ENCODE data around the gene JAK2.
"Not testable (repeated sequence)": the region's sequence is repeated elsewhere in the genome, so short reads cannot be mapped to it uniquely, and the experiment has no call there.

Gene JAK2

DNA sequence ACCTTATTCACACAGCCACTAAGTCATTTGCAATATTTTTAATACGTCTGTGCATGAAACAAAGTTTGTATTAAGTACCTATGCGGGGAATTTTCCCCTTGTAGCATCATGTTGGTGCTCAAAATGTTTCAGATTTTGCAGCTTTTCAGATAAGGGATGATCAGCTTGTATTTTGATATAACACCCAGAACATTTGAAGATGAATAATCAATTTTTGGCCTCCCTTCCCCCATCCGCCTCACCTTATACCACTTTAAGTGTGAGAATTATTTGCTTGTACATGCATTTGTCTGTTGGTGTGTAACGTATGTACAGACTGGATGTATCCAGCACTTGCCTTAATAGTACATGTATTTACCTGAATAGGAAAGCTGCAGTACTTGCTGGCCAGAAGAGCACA lies 1.7 kb downstream of the JAK2 start:
- Mint-ChIP-seq H3K27ac (peak overlapping the region; percentile 1), H3K4me1 (ENCODE audit: low read depth) (peaks cover 30% of the 10 kb centered on the region), H3K9me3 (peaks cover 3% of the 10 kb centered on the region), H3K36me3 (ENCODE audit: low read depth) (peaks cover 25% of the 10 kb centered on the region), H3K4me3 (no peak overlapping the region), H3K27me3 (ENCODE audit: low read depth) (no peaks in the 10 kb centered on the region)
- DNase-seq (ENCODE audit: low spot score) = no peak

DNA sequence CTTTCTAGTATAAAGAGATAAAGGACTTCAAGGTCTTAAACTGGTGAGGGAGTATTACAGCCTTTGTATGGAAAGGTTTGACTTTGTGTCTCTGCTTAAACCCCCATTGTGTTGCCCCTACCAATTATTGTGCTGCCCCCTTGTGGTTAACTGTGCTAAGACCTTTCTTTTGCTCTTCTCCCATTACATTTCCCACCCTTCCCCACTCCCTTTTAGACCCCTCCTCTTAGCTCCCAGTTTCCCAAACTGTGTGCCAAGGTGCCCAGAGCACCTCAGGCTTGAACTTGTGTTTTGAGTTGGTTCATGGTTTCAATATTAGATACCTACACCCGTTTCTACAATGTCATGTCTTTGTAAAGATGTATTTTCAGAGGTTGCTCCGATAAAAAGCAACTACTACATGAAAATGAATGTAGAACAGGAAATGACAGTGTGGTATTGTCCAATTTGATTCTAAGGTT lies 2.9 kb downstream of the JAK2 start:
- peaks cover 28% of the 10 kb centered on the region for H3K4me1 Mint-ChIP-seq (ENCODE audit: low read depth)
- H3K27me3 Mint-ChIP-seq (ENCODE audit: low read depth) = no peaks in the 10 kb centered on the region
- H3K36me3 Mint-ChIP-seq (ENCODE audit: low read depth) = peaks cover 35% of the 10 kb centered on the region
- DNase-seq (ENCODE audit: low spot score) = peak; percentile 44
- no peak overlapping the region for H3K27ac Mint-ChIP-seq
- H3K4me3 Mint-ChIP-seq = no peak overlapping the region
- peaks cover 15% of the 10 kb centered on the region for H3K9me3 Mint-ChIP-seq

DNA sequence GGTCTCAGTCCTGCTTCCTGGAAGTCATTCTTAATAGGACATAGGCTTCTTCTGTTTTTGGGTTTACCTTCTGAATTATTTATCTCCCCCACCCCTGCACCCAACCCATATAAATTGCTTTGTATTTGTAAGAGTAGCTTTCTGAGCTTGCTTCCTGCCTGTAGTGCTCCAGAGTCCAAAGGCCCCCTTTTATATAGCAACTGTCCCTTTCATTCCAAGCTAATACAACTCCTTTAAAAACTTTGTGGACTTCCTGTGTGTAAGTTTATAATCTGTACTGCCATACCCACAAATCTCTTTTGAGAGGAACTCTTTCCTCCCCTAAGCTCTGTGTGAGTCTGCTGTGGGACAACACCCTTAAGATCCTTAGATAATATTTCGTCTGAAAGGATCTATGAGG lies 7.8 kb downstream of the JAK2 start:
- no peak for DNase-seq (ENCODE audit: low spot score)
- Mint-ChIP-seq H3K9me3 (peaks cover 25% of the 10 kb centered on the region), H3K4me1 (ENCODE audit: low read depth) (peaks cover 52% of the 10 kb centered on the region), H3K27ac (no peak overlapping the region), H3K36me3 (ENCODE audit: low read depth) (peaks cover 60% of the 10 kb centered on the region), H3K4me3 (peak overlapping the region; percentile 31), H3K27me3 (ENCODE audit: low read depth) (no peaks in the 10 kb centered on the region)

DNA sequence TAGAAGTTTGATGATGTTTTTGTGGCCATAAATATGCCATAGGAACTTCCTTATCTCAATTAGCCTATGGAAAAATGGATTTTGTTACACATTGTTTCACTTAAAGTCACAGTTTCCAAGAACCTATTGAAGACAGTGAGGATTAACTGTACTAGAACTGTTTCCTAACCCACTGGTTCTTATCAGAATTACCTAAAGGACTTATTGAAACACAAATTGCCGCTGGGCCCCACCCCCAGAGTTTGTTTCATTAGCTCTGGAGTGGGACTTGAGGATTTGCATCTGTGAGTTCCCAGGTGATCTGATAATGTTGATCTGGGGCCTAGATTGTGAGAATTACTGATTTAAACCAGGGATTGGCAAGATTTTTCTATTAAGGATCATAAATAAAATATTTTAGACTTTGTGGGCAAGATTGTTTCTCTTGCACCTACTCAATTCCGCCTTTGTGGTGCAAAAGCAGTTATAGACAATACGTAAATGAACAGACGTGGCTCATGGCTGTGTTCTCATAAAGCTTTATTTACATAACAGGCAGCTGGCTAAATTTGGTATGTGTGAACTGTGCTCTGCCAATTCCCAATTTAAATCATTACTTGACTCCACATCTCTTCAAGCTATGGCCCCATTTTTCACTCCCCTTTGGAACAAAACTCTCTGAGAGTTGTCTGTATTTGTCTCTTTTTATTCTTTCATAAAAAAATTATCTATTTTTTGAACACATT lies 9.3 kb downstream of the JAK2 start:
- Mint-ChIP-seq H3K27me3 (ENCODE audit: low read depth) (no peaks in the 10 kb centered on the region), H3K36me3 (ENCODE audit: low read depth) (peaks cover 71% of the 10 kb centered on the region), H3K4me3 (no peak overlapping the region), H3K9me3 (peaks cover 26% of the 10 kb centered on the region), H3K27ac (no peak overlapping the region), H3K4me1 (ENCODE audit: low read depth) (peaks cover 62% of the 10 kb centered on the region)
- DNase-seq (ENCODE audit: low spot score) = no peak

DNA sequence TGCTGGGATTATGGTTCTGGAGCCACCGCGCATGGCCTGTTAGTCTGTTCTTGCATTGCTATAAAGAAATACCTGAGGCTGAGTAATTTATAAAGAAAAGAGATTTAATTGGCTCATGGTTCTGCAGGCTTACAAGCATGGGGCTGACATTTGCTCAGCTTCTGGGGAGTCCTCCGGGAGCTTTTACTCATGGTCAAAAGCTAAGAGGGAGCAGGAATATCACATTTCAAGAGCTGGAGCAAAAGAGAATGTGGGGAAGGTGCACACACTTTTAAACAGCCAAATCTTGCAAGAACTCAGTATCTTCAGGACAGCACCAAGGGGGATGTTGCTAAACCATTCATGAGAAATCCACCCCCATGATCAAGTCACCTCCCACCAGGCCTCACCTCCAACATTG lies 12.1 kb downstream of the JAK2 start:
- H3K27ac Mint-ChIP-seq = no peak overlapping the region
- no peak for DNase-seq (ENCODE audit: low spot score)
- no peaks in the 10 kb centered on the region for H3K27me3 Mint-ChIP-seq (ENCODE audit: low read depth)
- H3K4me3 Mint-ChIP-seq = peak overlapping the region; percentile 43
- H3K9me3 Mint-ChIP-seq = peaks cover 28% of the 10 kb centered on the region
- H3K4me1 Mint-ChIP-seq (ENCODE audit: low read depth) = peaks cover 65% of the 10 kb centered on the region
- peaks cover 90% of the 10 kb centered on the region for H3K36me3 Mint-ChIP-seq (ENCODE audit: low read depth)

DNA sequence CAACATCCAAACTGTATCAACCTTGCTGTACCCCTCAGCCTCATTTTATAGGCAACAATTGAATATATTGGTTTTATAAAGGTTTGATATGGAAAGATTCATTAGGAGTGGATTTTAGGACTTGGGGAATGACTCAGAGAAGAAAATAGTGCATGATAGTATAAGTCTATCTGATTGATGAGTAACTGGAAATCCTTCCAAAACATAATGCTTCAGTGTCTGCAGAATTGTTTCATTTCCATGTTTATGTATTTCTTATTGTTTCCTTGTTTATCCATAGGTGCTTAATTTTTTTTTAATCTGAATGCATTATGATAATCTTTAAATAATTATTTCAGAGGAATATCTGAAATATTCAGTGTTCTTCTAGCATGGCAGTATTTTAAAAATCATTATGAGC lies 12.6 kb downstream of the JAK2 start:
- Mint-ChIP-seq H3K36me3 (ENCODE audit: low read depth) (peaks cover 90% of the 10 kb centered on the region), H3K27ac (no peak overlapping the region), H3K4me1 (ENCODE audit: low read depth) (peaks cover 62% of the 10 kb centered on the region), H3K4me3 (peak overlapping the region; percentile 43), H3K9me3 (peaks cover 26% of the 10 kb centered on the region), H3K27me3 (ENCODE audit: low read depth) (no peaks in the 10 kb centered on the region)
- DNase-seq (ENCODE audit: low spot score) = no peak

DNA sequence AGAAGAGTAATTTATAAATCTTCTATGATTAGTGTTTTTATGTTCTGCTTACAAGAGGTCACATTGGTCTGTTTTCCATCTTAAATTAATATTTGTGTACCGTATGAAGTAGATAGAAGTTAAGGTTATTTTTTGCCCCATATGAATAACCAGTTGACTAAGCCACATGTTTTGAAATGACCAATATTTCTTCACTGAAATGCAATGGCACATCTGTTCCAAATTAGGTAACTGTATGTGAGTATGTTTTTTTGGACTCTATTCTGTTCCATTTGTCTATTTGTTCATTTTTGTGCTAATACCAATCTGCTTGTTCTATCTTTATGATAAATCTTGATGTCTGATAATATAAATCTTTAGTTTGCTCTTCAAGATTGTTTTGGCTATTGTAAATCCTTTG lies 17.7 kb downstream of the JAK2 start:
- no peak overlapping the region for H3K4me3 Mint-ChIP-seq

DNA sequence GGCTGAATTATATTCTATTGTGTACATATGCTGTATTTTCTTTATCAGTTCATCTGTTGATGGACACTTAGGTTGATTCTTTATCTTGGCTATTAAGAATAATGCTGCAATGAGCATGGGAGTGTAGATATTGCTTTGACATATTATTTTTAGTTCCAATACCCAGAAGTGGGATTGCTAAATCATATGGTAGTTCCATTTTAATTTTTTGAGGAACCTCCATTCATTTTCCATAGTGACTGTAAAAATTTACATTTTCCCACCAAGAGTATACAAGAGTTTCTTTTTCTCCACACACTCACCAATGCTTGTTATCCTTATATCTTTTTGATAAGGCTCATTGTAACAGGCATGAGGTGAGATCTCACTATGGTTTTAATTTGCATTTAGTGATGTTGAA lies 19.4 kb downstream of the JAK2 start:
- no peaks in the 10 kb centered on the region for H3K27me3 Mint-ChIP-seq (ENCODE audit: low read depth)
- no peak for DNase-seq (ENCODE audit: low spot score)
- peaks cover 82% of the 10 kb centered on the region for H3K36me3 Mint-ChIP-seq (ENCODE audit: low read depth)
- H3K9me3 Mint-ChIP-seq = peaks cover 35% of the 10 kb centered on the region
- H3K27ac Mint-ChIP-seq = no peak overlapping the region
- no peak overlapping the region for H3K4me3 Mint-ChIP-seq
- H3K4me1 Mint-ChIP-seq (ENCODE audit: low read depth) = peaks cover 33% of the 10 kb centered on the region

More for the DNA sequence above, 17.7 kb downstream of the JAK2 start:
- Mint-ChIP-seq H3K9me3 (peaks cover 37% of the 10 kb centered on the region), H3K36me3 (ENCODE audit: low read depth) (peaks cover 82% of the 10 kb centered on the region), H3K4me1 (ENCODE audit: low read depth) (peaks cover 33% of the 10 kb centered on the region), H3K27ac (no peak overlapping the region), H3K27me3 (ENCODE audit: low read depth) (no peaks in the 10 kb centered on the region)
- no peak for DNase-seq (ENCODE audit: low spot score)

DNA sequence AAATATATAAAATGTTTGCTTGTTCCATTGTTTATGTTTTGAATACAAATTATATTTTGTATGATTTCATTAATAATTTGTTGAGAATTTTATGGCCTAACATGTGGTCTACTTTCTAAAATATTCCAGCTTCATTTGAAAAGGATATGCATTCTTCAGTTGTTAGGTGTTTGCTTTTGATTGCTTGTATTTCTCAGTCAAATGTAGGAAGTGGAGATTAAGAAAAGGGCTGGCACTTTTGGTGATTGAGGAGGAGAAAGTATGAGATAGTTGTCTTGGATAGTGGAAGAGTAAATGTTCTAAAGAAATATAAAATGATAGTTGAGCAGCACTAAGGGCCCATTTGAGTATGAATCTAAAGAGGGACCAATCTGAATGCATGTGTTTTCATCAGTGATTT lies 23.1 kb downstream of the JAK2 start:
- H3K4me3 Mint-ChIP-seq = no peak overlapping the region
- peaks cover 70% of the 10 kb centered on the region for H3K36me3 Mint-ChIP-seq (ENCODE audit: low read depth)
- DNase-seq (ENCODE audit: low spot score) = no peak
- H3K4me1 Mint-ChIP-seq (ENCODE audit: low read depth) = peaks cover 35% of the 10 kb centered on the region
- no peak overlapping the region for H3K27ac Mint-ChIP-seq
- no peaks in the 10 kb centered on the region for H3K27me3 Mint-ChIP-seq (ENCODE audit: low read depth)
- H3K9me3 Mint-ChIP-seq = peaks cover 18% of the 10 kb centered on the region

DNA sequence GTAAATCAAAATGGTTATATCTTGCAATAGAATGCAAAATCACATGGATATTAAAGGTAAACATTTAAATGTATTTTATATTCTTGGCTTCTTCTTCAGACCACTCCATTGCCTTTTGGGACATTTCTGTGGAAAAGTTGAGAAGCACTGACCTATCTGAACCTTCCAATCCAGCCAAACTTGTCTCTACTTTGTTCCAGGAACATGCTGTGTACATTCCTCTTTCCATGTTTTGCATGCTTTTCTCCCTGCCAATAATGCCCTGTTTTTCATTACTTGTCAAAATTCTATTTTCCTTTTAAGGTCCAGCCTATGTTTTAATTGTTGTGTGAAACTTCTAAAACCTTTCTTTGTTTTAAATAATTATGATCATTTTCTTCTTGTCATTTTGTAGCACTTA lies 28.3 kb downstream of the JAK2 start:
- no peak for DNase-seq (ENCODE audit: low spot score)
- Mint-ChIP-seq H3K27me3 (ENCODE audit: low read depth) (no peaks in the 10 kb centered on the region), H3K9me3 (peaks cover 17% of the 10 kb centered on the region), H3K36me3 (ENCODE audit: low read depth) (peaks cover 79% of the 10 kb centered on the region), H3K4me1 (ENCODE audit: low read depth) (peaks cover 32% of the 10 kb centered on the region), H3K27ac (no peak overlapping the region), H3K4me3 (no peak overlapping the region)

DNA sequence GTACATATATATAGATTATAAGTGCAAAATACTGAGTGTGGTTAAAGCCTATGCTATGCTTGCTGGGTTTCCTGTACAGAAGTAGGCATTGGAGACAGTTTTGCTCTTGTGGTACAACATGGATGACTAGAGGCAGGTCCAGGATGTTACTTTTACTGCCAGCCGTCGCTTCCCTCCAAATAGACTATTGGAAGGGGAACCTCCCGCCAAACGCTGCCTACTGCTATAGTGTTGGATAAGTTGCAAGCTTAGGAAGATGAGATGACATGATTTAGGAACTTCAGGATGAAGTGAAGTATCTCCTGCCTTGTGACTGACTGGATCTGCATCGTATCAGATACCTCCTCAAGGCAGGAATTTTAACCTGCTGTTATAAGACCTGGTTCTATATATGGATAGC lies 30.9 kb downstream of the JAK2 start:
- Mint-ChIP-seq H3K36me3 (ENCODE audit: low read depth) (peaks cover 80% of the 10 kb centered on the region), H3K4me3 (no peak overlapping the region), H3K27ac (no peak overlapping the region), H3K27me3 (ENCODE audit: low read depth) (no peaks in the 10 kb centered on the region), H3K4me1 (ENCODE audit: low read depth) (peaks cover 35% of the 10 kb centered on the region), H3K9me3 (peaks cover 29% of the 10 kb centered on the region)
- no peak for DNase-seq (ENCODE audit: low spot score)

DNA sequence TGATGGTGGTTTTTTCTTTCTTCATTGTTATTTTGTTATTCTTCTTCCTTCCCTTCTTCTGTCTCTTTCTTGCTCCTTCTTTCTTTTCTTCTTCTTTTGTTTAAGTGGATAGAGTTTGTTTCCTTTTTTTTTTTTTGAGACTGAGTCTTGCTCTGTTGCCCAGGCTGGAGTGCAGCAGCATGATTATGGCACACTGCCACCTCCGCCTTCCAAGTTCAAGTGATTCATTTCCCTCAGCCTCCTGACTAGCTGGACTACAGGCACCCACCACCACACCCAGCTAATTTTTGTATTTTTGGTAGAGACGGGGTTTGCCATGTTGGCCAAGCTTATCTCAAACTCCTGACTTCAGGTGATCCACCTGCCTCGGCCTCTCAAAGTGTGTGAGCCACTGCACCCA lies 40.3 kb downstream of the JAK2 start:
- peaks cover 78% of the 10 kb centered on the region for H3K36me3 Mint-ChIP-seq (ENCODE audit: low read depth)
- peak overlapping the region; percentile 47 for H3K27ac Mint-ChIP-seq
- H3K9me3 Mint-ChIP-seq = peaks cover 12% of the 10 kb centered on the region
- peaks cover 46% of the 10 kb centered on the region for H3K4me1 Mint-ChIP-seq (ENCODE audit: low read depth)
- H3K4me3 Mint-ChIP-seq = no peak overlapping the region
- H3K27me3 Mint-ChIP-seq (ENCODE audit: low read depth) = no peaks in the 10 kb centered on the region
- no peak for DNase-seq (ENCODE audit: low spot score)

DNA sequence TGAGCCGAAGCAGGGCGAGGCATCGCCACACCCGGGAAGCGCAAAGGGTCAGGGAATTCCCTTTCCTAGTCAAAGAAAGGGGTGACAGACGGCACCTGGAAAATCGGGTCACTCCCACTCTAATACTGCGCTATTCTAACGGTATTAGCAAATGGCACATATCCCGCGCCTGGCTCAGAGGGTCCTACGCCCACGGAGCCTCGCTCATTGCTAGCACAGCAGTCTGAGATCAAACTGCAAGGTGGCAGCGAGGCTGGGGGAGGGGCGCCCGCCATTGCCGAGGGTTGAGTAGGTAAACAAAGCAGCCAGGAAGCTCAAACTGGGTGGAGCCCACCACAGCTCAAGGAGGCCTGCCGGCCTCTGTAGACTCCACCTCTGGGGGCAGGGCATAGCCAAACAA lies 46.9 kb downstream of the JAK2 start:
- peaks cover 79% of the 10 kb centered on the region for H3K36me3 Mint-ChIP-seq (ENCODE audit: low read depth)

DNA sequence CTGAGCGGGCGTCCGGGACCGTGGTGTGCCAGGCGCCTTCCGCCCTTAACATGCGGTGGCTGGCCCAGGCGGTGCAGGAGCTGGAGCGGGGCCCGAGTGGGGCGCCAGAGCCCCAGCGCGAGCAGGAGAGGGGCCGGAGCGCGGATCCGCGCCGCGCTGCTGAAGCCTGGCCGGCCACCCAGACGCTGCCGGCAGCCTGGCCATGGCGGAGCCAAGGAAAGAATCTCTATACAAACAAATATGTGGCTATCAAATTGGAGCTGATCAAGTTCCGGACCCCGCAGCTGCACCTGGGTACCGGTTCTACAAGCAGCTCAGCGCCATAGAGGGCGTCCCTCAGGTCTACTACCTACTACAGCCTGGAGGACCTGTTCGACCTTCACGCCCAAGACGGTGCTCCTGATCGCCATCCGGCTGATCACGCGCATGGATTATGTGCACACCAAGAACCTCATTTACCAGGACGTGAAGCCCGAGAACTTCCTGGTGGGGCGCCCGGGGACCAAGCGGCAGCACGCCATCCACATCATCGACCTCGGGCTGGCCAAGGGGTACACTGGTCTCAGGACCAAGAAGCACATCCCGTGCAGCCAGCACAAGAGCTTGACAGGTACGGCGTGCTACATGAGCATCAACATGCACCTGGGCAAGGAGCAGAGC lies 55.8 kb downstream of the JAK2 start:
- H3K4me3 Mint-ChIP-seq = no peak overlapping the region
- H3K36me3 Mint-ChIP-seq (ENCODE audit: low read depth) = peaks cover 77% of the 10 kb centered on the region
- H3K9me3 Mint-ChIP-seq = peaks cover 11% of the 10 kb centered on the region
- no peak overlapping the region for H3K27ac Mint-ChIP-seq
- no peak for DNase-seq (ENCODE audit: low spot score)
- H3K27me3 Mint-ChIP-seq (ENCODE audit: low read depth) = no peaks in the 10 kb centered on the region
- H3K4me1 Mint-ChIP-seq (ENCODE audit: low read depth) = peaks cover 2% of the 10 kb centered on the region

More for the DNA sequence above, 46.9 kb downstream of the JAK2 start:
- Mint-ChIP-seq H3K4me1 (ENCODE audit: low read depth) (peaks cover 21% of the 10 kb centered on the region), H3K9me3 (peaks cover 34% of the 10 kb centered on the region)
- DNase-seq (ENCODE audit: low spot score); H3K27me3 Mint-ChIP-seq (ENCODE audit: low read depth); H3K27ac Mint-ChIP-seq; H3K4me3 Mint-ChIP-seq: not testable (repeated sequence)

All from T-helper 2 cell treated with Interferon-gamma antibody and Interleukin-4, amounts not matched to agents 5 μg/mL and 100 μg/mL, for 36 hours (primary cell).